Subcutaneous adipose tissue (tissue), 4 donors: Measurements from ENCODE around the gene SEC61A1. TPM values are rescaled to one million over a fixed set of nuclear protein-coding genes. Genes with fewer than 3 reads are reported as not detected.

Experiments
- CTCF ChIP-seq: fragments of 450-650 bp; IDR thresholded peaks from one replicate; pipeline ENCODE4 v1.5.1; 2016; ENCODE audit warnings: low read depth, mild to moderate bottlenecking, control low read depth, antibody characterized with exemption, moderate library complexity
- total RNA-seq, 4 donors: library from RNA; depleted of rRNA; stranded (reverse); fragments of >200 nt; gene quantifications; one replicate each; pipeline ENCODE4 v1.1.0, GENCODE V29; 2016

Gene SEC61A1
- total RNA-seq, 4 donors from 2014 or later, result 82.6 to 117 (median 95.2) TPM

DNA sequence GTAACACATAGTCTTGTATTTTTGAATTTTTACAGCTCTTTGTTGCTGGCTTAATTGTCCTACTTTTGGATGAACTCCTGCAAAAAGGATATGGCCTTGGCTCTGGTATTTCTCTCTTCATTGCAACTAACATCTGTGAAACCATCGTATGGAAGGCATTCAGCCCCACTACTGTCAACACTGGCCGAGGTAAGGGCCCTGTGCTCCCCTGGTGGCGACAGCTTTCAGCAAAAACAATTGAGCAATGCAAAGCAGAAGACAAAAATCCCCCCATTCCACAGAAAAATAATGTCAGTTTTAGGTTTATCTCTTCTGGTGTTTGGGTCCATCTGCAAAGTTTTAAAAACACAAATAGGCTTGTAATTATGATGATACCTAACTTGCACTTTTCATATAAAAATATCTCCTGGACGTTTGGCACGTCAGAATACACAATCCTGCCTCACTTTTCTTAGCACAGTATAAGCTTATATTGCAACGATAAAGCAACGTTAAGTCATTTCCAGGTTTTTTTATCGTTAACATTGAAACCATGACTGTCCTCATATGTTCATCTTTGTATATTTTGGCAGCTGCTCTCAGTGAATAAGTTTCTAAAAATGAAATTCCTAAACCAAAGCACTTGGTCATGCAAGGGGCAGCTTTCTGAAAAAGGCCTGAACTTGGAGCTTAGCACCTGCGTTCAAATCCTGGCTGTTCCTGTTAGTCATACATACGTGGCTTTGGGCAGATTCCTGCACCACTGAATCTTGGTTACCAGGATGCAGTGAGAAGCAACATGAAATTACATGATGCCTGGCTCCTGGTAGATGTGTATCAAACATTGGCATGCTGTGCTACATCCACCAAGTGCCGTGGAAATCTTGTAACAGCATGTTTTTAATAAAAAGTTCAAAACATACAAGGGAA, 8.5 kb downstream of the SEC61A1 start:
- TF ChIP-seq CTCF, result no peak

DNA sequence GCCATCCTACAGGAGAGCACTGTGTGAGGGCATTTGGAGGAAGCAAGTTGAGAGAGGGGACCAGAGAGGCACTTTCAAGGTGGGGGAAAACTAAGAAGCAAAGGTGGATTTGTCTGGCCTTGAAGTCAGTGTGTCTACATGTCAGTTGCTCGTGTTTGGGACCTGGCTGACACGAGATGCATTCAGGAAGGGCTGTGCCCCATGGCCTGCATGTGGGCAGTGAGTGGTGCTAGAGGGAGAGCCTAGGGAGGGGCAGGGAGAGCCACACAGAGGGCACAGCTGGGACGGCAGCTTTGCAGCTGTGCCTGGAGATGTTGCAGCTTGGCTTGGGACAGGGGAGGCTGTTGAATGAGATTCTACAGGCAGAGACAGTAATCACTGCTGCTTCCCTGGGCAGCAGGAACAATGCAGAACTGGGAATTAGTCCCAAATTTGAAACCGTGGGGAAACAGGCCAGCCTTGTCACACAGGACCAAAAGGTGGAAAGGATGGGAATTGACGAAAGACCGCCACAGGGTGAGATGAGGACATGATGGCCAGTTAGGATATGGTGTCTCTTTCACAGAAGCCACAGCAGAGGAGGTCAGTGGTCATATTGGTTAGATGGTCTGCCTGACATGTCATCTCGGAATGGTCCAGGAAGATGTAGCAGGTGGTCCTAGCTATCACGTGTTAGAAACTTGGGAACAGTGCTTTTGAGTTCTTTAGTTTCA, 10.0 kb downstream of the SEC61A1 start:
- no peak for TF ChIP-seq CTCF

- no peak for TF ChIP-seq CTCF
These were observed 11.6 kb downstream of the SEC61A1 start for GRCh38 chr3:128063865-128064264.

GRCh38 chr3:128064962-128065361, 12.7 kb downstream of the SEC61A1 start:
- TF ChIP-seq CTCF, result no peak

DNA sequence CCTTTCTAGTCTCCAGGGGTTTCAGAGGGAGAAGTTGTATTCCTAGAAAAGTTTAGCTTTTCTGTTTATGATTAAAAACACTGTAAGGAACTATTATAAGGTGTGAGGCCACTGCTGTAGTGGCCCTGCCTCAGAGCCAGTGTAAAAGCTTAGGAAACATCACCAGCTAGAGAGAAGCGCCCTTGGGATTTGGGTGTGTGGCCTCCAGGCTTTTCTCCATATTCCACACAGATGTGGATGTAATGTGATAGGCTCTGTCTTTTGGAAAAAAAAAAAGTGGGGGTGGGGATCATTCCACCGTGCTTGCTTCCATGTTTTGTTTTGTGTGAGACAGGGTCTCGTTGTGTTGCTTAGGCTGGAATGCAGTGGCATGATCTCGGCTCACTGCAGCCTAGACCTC, 13.9 kb downstream of the SEC61A1 start:
- TF ChIP-seq CTCF, result no peak

DNA sequence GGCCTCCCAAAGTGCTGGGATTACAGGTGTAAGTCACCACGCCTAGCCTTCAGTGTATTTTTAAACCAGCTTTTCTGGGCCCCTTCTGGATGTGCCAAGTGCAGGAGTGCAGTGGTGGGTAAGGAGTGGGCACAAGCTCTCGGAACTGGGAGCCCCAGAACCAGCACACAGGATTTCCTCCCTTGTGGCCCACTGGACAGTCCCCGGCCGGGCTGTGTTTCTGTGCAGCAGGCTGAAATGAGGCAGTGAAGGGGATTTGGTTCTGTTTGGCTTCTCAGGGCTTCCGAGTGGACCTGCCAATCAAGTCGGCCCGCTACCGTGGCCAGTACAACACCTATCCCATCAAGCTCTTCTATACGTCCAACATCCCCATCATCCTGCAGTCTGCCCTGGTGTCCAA, 14.4 kb downstream of the SEC61A1 start:
- no peak for TF ChIP-seq CTCF

GRCh38 chr3:128067489-128067888, 15.3 kb downstream of the SEC61A1 start:
- TF ChIP-seq CTCF, result no peak
